Middle frontal gyrus (tissue), 1 donor: ENCODE measurements around the gene MTMR3.

Experiments
- DNase-seq: peaks from one replicate; pipeline ENCODE4 v3.0.0-alpha.2; 2015; ENCODE audit warnings: low spot score; ENCODE audit errors: extremely low spot score

MTMR3 gene

GRCh38 chr22:29998627-29999384 lies 115.8 kb downstream of the MTMR3 start:
- no peak for DNase-seq

GRCh38 chr22:30000566-30000965 lies 117.6 kb downstream of the MTMR3 start:
- DNase-seq = no peak

GRCh38 chr22:30001459-30001858 lies 118.5 kb downstream of the MTMR3 start:
- no peak for DNase-seq

- no peak for DNase-seq
Measured at GRCh38 chr22:30002861-30003486, 120.0 kb downstream of the MTMR3 start.

GRCh38 chr22:30004101-30004500 lies 121.1 kb downstream of the MTMR3 start:
- DNase-seq = no peak

GRCh38 chr22:30004694-30005093 lies 121.7 kb downstream of the MTMR3 start:
- no peak for DNase-seq

GRCh38 chr22:30005213-30005857 lies 122.4 kb downstream of the MTMR3 start:
- DNase-seq = peak; percentile 75

- no peak for DNase-seq
Measured at GRCh38 chr22:30007361-30007760, 124.4 kb downstream of the MTMR3 start.

- no peak for DNase-seq
Measured at GRCh38 chr22:30008401-30008800, 125.4 kb downstream of the MTMR3 start.

GRCh38 chr22:30009478-30009877 lies 126.5 kb downstream of the MTMR3 start:
- DNase-seq = no peak

- no peak for DNase-seq
Measured at GRCh38 chr22:30010789-30011405, 127.9 kb downstream of the MTMR3 start.

GRCh38 chr22:30013201-30013600 lies 130.2 kb downstream of the MTMR3 start:
- no peak for DNase-seq

- no peak for DNase-seq
Measured at GRCh38 chr22:30014244-30014643, 131.3 kb downstream of the MTMR3 start.

- DNase-seq = no peak
Measured at GRCh38 chr22:30015229-30015797, 132.3 kb downstream of the MTMR3 start.

- no peak for DNase-seq
Measured at GRCh38 chr22:30015846-30016245, 132.9 kb downstream of the MTMR3 start.

- no peak for DNase-seq
Measured at GRCh38 chr22:30016596-30016995, 133.6 kb downstream of the MTMR3 start.

GRCh38 chr22:30017375-30018223 lies 134.6 kb downstream of the MTMR3 start:
- no peak for DNase-seq

GRCh38 chr22:30020511-30020910 lies 137.5 kb downstream of the MTMR3 start:
- no peak for DNase-seq

- no peak for DNase-seq
Measured at GRCh38 chr22:30021338-30021737, 138.4 kb downstream of the MTMR3 start.

GRCh38 chr22:30021881-30022619 lies 139.1 kb downstream of the MTMR3 start:
- DNase-seq = no peak
